ENCODE data around the gene NEK10. TPM values are rescaled to one million over a fixed set of nuclear protein-coding genes. Genes with fewer than 3 reads are reported as not detected.

Gene NEK10
- total and polyA plus RNA-seq, 2 of the 13 experiments (the other 11 are each of a cell fraction or from before 2014, with no cell fraction given), result 2.8 to 14.2 TPM

GRCh38 chr3:27133060-27133459 lies 236.1 kb downstream of the NEK10 start (continued):
- no peak for TF ChIP-seq TRIM22 (IDR thresholded peaks at IDR 0.05)
- TF ChIP-seq ZNF260 (CRISPR knock-in tag; IDR thresholded peaks at IDR 0.05; ENCODE audit: borderline replicate concordance, low read depth), result no peak
- no peak for TF ChIP-seq RORA (CRISPR knock-in tag; IDR thresholded peaks at IDR 0.05)
- TF ChIP-seq PHF8 (CRISPR knock-in tag; IDR thresholded peaks at IDR 0.05), result no peak
- no peak for TF ChIP-seq JDP2 (CRISPR knock-in tag; IDR thresholded peaks at IDR 0.05; ENCODE audit: borderline replicate concordance)
- no peak for TF ChIP-seq ZNF136 (CRISPR knock-in tag; IDR thresholded peaks at IDR 0.05; ENCODE audit: low read depth)
- TF ChIP-seq ZNF451 (CRISPR knock-in tag; IDR thresholded peaks at IDR 0.05), result no peak
- no peak for TF ChIP-seq ARID3A (IDR thresholded peaks at IDR 0.05; ENCODE audit: low read depth, low read length)
- TF ChIP-seq HNRNPK (IDR thresholded peaks at IDR 0.05; ENCODE audit: low read depth, low read length, poor library complexity, severe bottlenecking), result no peak
- peak in 1 of 2 experiments; percentile 52; a peak in 1 of 4 replicates for TF ChIP-seq EP300 (IDR thresholded peaks at IDR 0.05; ENCODE audit: low read depth in 2 of 2, low read length in 2 of 2)
- TF ChIP-seq EP300 (CRISPR knock-in tag; IDR thresholded peaks at IDR 0.05; ENCODE audit: borderline replicate concordance), result no peak
- TF ChIP-seq SOX5 (CRISPR knock-in tag; IDR thresholded peaks at IDR 0.05; ENCODE audit: borderline replicate concordance), result peak; percentile 62; the same call in 1 of the 2 replicates
- peak; percentile 14; the same call in 1 of the 2 replicates for TF ChIP-seq FOSL2 (CRISPR knock-in tag; IDR thresholded peaks at IDR 0.05)
- no peak for TF ChIP-seq ZNF557 (CRISPR knock-in tag; IDR thresholded peaks at IDR 0.05)

All from HepG2 (cell line).